ENCODE results near the gene SUMO2. TPM values are rescaled to one million over a fixed set of nuclear protein-coding genes. Genes with fewer than 3 reads are reported as not detected.
"Not testable (repeated sequence)": the region's sequence is repeated elsewhere in the genome, so short reads cannot be mapped to it uniquely, and the experiment has no call there.

The SUMO2 gene
- total RNA-seq, 1 donor from 2014 or later, result 200 TPM

GRCh38 chr17:75130059-75130631 is 52.6 kb downstream of the SUMO2 start:
- no peak for ATAC-seq (ENCODE audit: poor library complexity)
- intact Hi-C loops (cut with DNase I), result no loop called here
- DNase-seq, result peak; percentile 43

- intact Hi-C loops (cut with DNase I), result no loop called here
- ATAC-seq (ENCODE audit: poor library complexity) (no peak), DNase-seq (peak; percentile 26)
Measured at GRCh38 chr17:75129576-75129975, 53.2 kb downstream of the SUMO2 start.

- ATAC-seq (ENCODE audit: poor library complexity) (no peak), DNase-seq (peak; percentile 42)
- intact Hi-C loops (cut with DNase I), result no loop called here
Measured at GRCh38 chr17:75128694-75129505, 53.9 kb downstream of the SUMO2 start.

GRCh38 chr17:75127936-75128335 is 54.8 kb downstream of the SUMO2 start:
- ATAC-seq (ENCODE audit: poor library complexity); DNase-seq; intact Hi-C loops (cut with DNase I): not testable (repeated sequence)

- DNase-seq (no peak), ATAC-seq (ENCODE audit: poor library complexity) (no peak)
- intact Hi-C loops (cut with DNase I), result no loop called here
Measured at GRCh38 chr17:75126954-75127353, 55.8 kb downstream of the SUMO2 start.

GRCh38 chr17:75125984-75126383 is 56.8 kb downstream of the SUMO2 start:
- no peak for DNase-seq
- intact Hi-C loops (cut with DNase I), result no loop called here
- no peak for ATAC-seq (ENCODE audit: poor library complexity)

- intact Hi-C loops (cut with DNase I), result no loop called here
- DNase-seq (no peak), ATAC-seq (ENCODE audit: poor library complexity) (no peak)
Measured at GRCh38 chr17:75124819-75125162, 58.0 kb downstream of the SUMO2 start.

- intact Hi-C loops (cut with DNase I), result no loop called here
- DNase-seq, result peak; percentile 63
- peak; percentile 53 for ATAC-seq (ENCODE audit: poor library complexity)
Measured at GRCh38 chr17:75124041-75124818, 58.5 kb downstream of the SUMO2 start.

GRCh38 chr17:75118307-75118706 is 64.5 kb downstream of the SUMO2 start:
- ATAC-seq (ENCODE audit: poor library complexity) (no peak), DNase-seq (no peak)
- intact Hi-C loops (cut with DNase I), result loop anchor here (10.0 kb wide), 1 partner anchor 86 kb away; the partner anchor contains the start of gene NUP85

- ATAC-seq (ENCODE audit: poor library complexity) (peak; percentile 25), DNase-seq (peak; percentile 41)
- intact Hi-C loops (cut with DNase I), result loop anchor here (10.0 kb wide), 1 partner anchor 88 kb away; the partner anchor contains the start of gene NUP85
Measured at GRCh38 chr17:75116737-75117136, 66.0 kb downstream of the SUMO2 start.

Other genes with a start within 250 kb of the SUMO2 start
- not detected for gene OTOP3, start 247.1 kb downstream of the SUMO2 start, total RNA-seq
- gene HID1, start 210.2 kb downstream of the SUMO2 start, total RNA-seq, result 9.0 TPM
- 18.4 TPM for gene CDR2L, start 195.3 kb downstream of the SUMO2 start, total RNA-seq
- gene MRPL58, start 170.3 kb downstream of the SUMO2 start, total RNA-seq, result 46.6 TPM
- gene ATP5PD, start 136.0 kb downstream of the SUMO2 start, total RNA-seq, result 832 TPM
- 23.8 TPM for gene KCTD2, start 135.7 kb downstream of the SUMO2 start, total RNA-seq
- gene SLC16A5, start 95.0 kb downstream of the SUMO2 start, total RNA-seq, result 6.5 TPM
- 5.3 TPM for gene ARMC7, start 73.0 kb downstream of the SUMO2 start, total RNA-seq
- gene NT5C, start 51.2 kb downstream of the SUMO2 start, total RNA-seq, result 24.6 TPM
- 15.0 TPM for gene JPT1, start 28.4 kb downstream of the SUMO2 start, total RNA-seq
- gene NUP85, start 22.7 kb upstream of the SUMO2 start, total RNA-seq, result 25.2 TPM
- 22.3 TPM for gene GGA3, start 78.6 kb upstream of the SUMO2 start, total RNA-seq
- gene MRPS7, start 78.9 kb upstream of the SUMO2 start, total RNA-seq, result 125 TPM
- gene MIF4GD, start 88.3 kb upstream of the SUMO2 start, total RNA-seq, result 13.7 TPM
- gene SLC25A19, start 106.5 kb upstream of the SUMO2 start, total RNA-seq, result 12.5 TPM
- 53.1 TPM for gene GRB2, start 222.7 kb upstream of the SUMO2 start, total RNA-seq